Smooth muscle cell (in vitro differentiated cells): ENCODE results near the gene ARHGAP35. TPM values are rescaled to one million over a fixed set of nuclear protein-coding genes. Genes with fewer than 3 reads are reported as not detected.

Source experiments
- DNase-seq: peaks from one replicate; lab custom pipeline; 2025; ENCODE audit not compliant: unreplicated experiment; lab: John Stamatoyannopoulos, UW
- H2AFZ ChIP-seq: fragments of 200-600 bp; sonication (generic); 2 replicates; pipeline ENCODE4 v1.6.0; 2016; ENCODE audit warnings: antibody characterized with exemption, low read depth, mild to moderate bottlenecking
- H3F3A ChIP-seq: fragments of 200-600 bp; sonication (generic); 2 replicates; pipeline ENCODE4 v1.6.0; 2017; ENCODE audit warnings: antibody characterized with exemption, low read depth
- H3K27ac ChIP-seq: fragments of 200-600 bp; sonication (generic); 2 replicates; pipeline ENCODE4 v1.5.1; 2016; ENCODE audit warnings: low read depth, mild to moderate bottlenecking
- H3K27me3 ChIP-seq: fragments of 200-600 bp; sonication (generic); 2 replicates; pipeline ENCODE4 v1.6.1; 2016; ENCODE audit warnings: low read depth, mild to moderate bottlenecking
- H3K36me3 ChIP-seq: fragments of 200-600 bp; sonication (generic); 2 replicates; pipeline ENCODE4 v1.5.1; 2016; ENCODE audit warnings: low read depth
- H3K4me1 ChIP-seq: fragments of 200-600 bp; sonication (generic); 2 replicates; pipeline ENCODE4 v1.5.1; 2016; ENCODE audit warnings: low read depth
- H3K4me2 ChIP-seq: fragments of 200-600 bp; sonication (generic); 2 replicates; pipeline ENCODE4 v1.6.0; 2016; ENCODE audit warnings: mild to moderate bottlenecking
- H3K4me3 ChIP-seq: fragments of 200-600 bp; sonication (generic); 2 replicates; pipeline ENCODE4 v1.5.1; 2016; ENCODE audit warnings: mild to moderate bottlenecking
- H3K79me2 ChIP-seq: fragments of 200-600 bp; sonication (generic); 2 replicates; pipeline ENCODE4 v1.6.0; 2016; ENCODE audit warnings: low read depth, mild to moderate bottlenecking
- H3K9ac ChIP-seq: fragments of 200-600 bp; sonication (generic); 2 replicates; pipeline ENCODE4 v1.6.0; 2016; ENCODE audit warnings: low read depth
- H3K9me3 ChIP-seq: fragments of 200-600 bp; sonication (generic); replicated peaks from 2 replicates; pipeline ENCODE4 v1.5.1; 2016; ENCODE audit warnings: low read depth
- H4K20me1 ChIP-seq: fragments of 200-600 bp; sonication (generic); 2 replicates; pipeline ENCODE4 v1.6.0; 2016; ENCODE audit warnings: low read depth
- CTCF ChIP-seq: fragments of 200-600 bp; sonication (generic); IDR thresholded peaks from 2 replicates; pipeline ENCODE4 v1.5.1; 2017; ENCODE audit warnings: borderline replicate concordance, mild to moderate bottlenecking, antibody characterized with exemption; ENCODE audit not compliant: insufficient read depth, poor library complexity, severe bottlenecking
- WGBS: methylation state at CpG from one replicate; pipeline ENCODE4 v1.1.7; 2016; ENCODE audit warnings: low lambda C conversion rate; 5-methylcytosine and 5-hydroxymethylcytosine counted together
- polyA plus RNA-seq: library from polyadenylated mRNA; unstranded; fragments of >200 nt; fragmentation: Nextera tagmentation; extraction: Ambion mirVana; gene quantifications from 2 replicates; pipeline ENCODE4 v1.2.1, GENCODE V29; 2016
- total RNA-seq: library from RNA; depleted of rRNA; stranded (reverse); fragments of >200 nt; gene quantifications from 2 replicates; pipeline ENCODE4 v1.2.3, GENCODE V29; 2014

The ARHGAP35 gene
- total and polyA plus RNA-seq, 2 experiments from 2014 or later, result 6.9 to 19.8 TPM

- Histone ChIP-seq H4K20me1 (peaks cover 71% of the 10 kb centered on the region), H3K27me3 (no peaks in the 10 kb centered on the region), H3K9ac (no peak overlapping the region), H3F3A (peaks cover 9% of the 10 kb centered on the region), H3K79me2 (peaks cover 31% of the 10 kb centered on the region), H2AFZ (no peak overlapping the region), H3K9me3 (no peaks in the 10 kb centered on the region), H3K36me3 (no peaks in the 10 kb centered on the region), H3K4me2 (no peak overlapping the region), H3K4me3 (no peak overlapping the region), H3K4me1 (no peaks in the 10 kb centered on the region), H3K27ac (peak overlapping the region; percentile 72)
- WGBS, result 88% methylated on average over 11 of the region's 11 CpGs
- no peak for TF ChIP-seq CTCF
- no peak for DNase-seq
These were observed 18.0 kb upstream of the ARHGAP35 start for GRCh38 chr19:46842791-46843190.

- Histone ChIP-seq H3K4me3 (no peak overlapping the region), H4K20me1 (peaks cover 81% of the 10 kb centered on the region), H2AFZ (no peak overlapping the region), H3K9me3 (no peaks in the 10 kb centered on the region), H3K4me1 (no peaks in the 10 kb centered on the region), H3F3A (peaks cover 21% of the 10 kb centered on the region), H3K27ac (peak overlapping the region; percentile 72), H3K9ac (no peak overlapping the region), H3K79me2 (peaks cover 36% of the 10 kb centered on the region), H3K4me2 (peak overlapping the region; percentile 6), H3K36me3 (no peaks in the 10 kb centered on the region), H3K27me3 (no peaks in the 10 kb centered on the region)
- TF ChIP-seq CTCF, result no peak
- DNase-seq, result no peak
- WGBS, result 9% methylated on average over 9 of the region's 9 CpGs
These were observed 16.7 kb upstream of the ARHGAP35 start for GRCh38 chr19:46844067-46844489.

DNA sequence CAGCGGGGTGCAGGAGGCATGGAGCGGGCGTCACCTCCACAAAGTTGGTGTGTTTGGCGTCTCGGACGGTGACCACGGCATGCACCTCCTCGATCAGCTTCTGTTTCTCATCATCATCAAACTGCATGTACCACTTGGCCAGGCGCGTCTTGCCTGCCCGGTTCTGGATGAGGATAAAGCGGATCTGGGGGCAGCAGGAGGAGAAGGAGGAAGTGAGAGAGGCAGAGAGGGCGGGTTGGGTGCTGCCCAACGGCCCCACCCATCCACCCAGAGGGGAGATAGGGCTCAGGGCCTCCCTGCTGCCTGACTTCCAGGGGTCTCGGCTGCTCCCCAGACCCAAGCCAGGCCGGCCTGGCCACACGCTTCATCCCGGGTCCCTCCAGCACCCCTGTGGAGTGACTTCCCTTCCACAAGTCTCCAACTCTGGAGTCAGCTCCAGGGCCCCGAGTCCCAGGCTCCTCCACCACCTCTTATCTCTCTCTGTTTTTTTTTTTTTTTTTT, 14.8 kb upstream of the ARHGAP35 start:
- Histone ChIP-seq H3F3A (peaks cover 29% of the 10 kb centered on the region), H3K9me3 (no peaks in the 10 kb centered on the region), H3K9ac (no peak overlapping the region), H3K27ac (peak overlapping the region; percentile 80), H3K4me2 (peak overlapping the region; percentile 23), H3K4me1 (peaks cover 8% of the 10 kb centered on the region), H3K4me3 (no peak overlapping the region), H4K20me1 (peaks cover 65% of the 10 kb centered on the region), H2AFZ (no peak overlapping the region), H3K27me3 (no peaks in the 10 kb centered on the region), H3K79me2 (peaks cover 36% of the 10 kb centered on the region), H3K36me3 (no peaks in the 10 kb centered on the region)
- 87% methylated on average over 19 of the region's 19 CpGs for WGBS
- TF ChIP-seq CTCF, result no peak
- no peak for DNase-seq

DNA sequence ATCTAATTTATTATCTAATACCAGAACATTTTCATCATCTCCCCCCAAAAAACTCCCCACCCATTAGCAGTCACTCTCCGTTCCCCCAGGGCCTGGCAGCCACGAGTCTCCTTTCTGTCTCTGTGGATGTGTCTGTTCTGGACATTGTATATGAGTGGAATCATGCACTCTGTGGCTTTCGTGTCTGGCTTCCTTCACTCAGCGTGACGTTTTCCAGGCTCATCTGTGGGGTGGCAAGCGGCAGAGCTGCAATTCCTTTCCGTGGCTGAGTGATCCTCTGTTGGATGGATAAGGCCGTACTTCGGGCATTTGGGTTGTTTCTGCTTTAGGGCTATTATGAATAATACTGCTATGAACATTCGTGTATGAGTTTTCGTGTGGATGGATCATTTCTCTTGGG, 13.3 kb upstream of the ARHGAP35 start:
- H4K20me1 ChIP-seq, result peaks cover 50% of the 10 kb centered on the region
- WGBS, result 9% methylated on average over 11 of the region's 11 CpGs
- no peak overlapping the region for H3K9ac ChIP-seq
- no peak overlapping the region for H3K4me3 ChIP-seq
- no peak for DNase-seq
- peaks cover 35% of the 10 kb centered on the region for H3K79me2 ChIP-seq
- H3K36me3 ChIP-seq, result no peaks in the 10 kb centered on the region
- peak overlapping the region; percentile 80 for H3K27ac ChIP-seq
- peak overlapping the region; percentile 23 for H3K4me2 ChIP-seq
- no peaks in the 10 kb centered on the region for H3K27me3 ChIP-seq
- TF ChIP-seq CTCF, result no peak
- H3K4me1 ChIP-seq, result peaks cover 8% of the 10 kb centered on the region
- peaks cover 27% of the 10 kb centered on the region for H3F3A ChIP-seq
- H2AFZ ChIP-seq, result no peak overlapping the region
- H3K9me3 ChIP-seq, result no peaks in the 10 kb centered on the region
